Stomach (tissue), 4 donors: ENCODE results near the gene INAVA.

Source experiments
- CTCF ChIP-seq, 7 experiments: fragments of 450-650 bp in 4 of 7; fragments of 200-600 bp in 3 of 7; sonication (generic) in 3 of 7; IDR thresholded peaks; one replicate each; pipeline ENCODE4 v1.5.1; 2016 to 2019; ENCODE audit warnings: antibody characterized with exemption in 7 of 7, control low read depth in 2 of 7, mild to moderate bottlenecking in 1 of 7
- POLR2AphosphoS5 ChIP-seq, 3 donors: sonication (generic); formaldehyde crosslinking; IDR thresholded peaks; one replicate each; pipeline ENCODE4 v1.6.1; 2016; ENCODE audit warnings: antibody characterized with exemption in 3 of 3

GRCh38 chr1:200862713-200863415, 31.8 kb upstream of the INAVA start:
- TF ChIP-seq CTCF (IDR thresholded peaks at IDR 0.05) = no peak
- TF ChIP-seq POLR2AphosphoS5 (IDR thresholded peaks at IDR 0.05) = no peak
